HCT116 (cell line): ENCODE results near the gene SMG6. TPM values are rescaled to one million over a fixed set of nuclear protein-coding genes. Genes with fewer than 3 reads are reported as not detected.

Experiments
- ATAC-seq: fragments of 200-7000 bp; cut with Tn5 transposase; 2 replicates; pipeline ENCODE4 v1.9.1; 2020; ENCODE audit warnings: mild to moderate bottlenecking, moderate library complexity
- BruUV-seq: library from RNA; stranded (reverse); fragments of 400-500 nt; replicated peaks from 2 replicates; lab custom pipeline; 2021; lab: Mats Ljungman, UMichigan
- CTCF ChIA-PET: fragments of 300-600 bp; sonication (Branson Sonifier 250); formaldehyde crosslinking; loops from one replicate; lab custom pipeline; 2021; ENCODE audit warnings: antibody characterized with exemption; lab: Charles Lee
- POLR2A ChIA-PET: fragments of 300-600, 350-600 bp; sonication (Branson Sonifier 250); formaldehyde crosslinking; loops from one replicate; lab custom pipeline; 2021; ENCODE audit warnings: antibody characterized with exemption; lab: Charles Lee
- RAD21 ChIA-PET, 2 experiments: fragments of 300-600 bp; sonication (Branson Sonifier 250); formaldehyde crosslinking; loops; one replicate each; lab custom pipeline; 2023; ENCODE audit warnings: low total read pairs in 2 of 2; ENCODE audit not compliant: uncharacterized antibody in 2 of 2, unreplicated experiment in 2 of 2, low non-redundant PET in 1 of 2; lab: Charles Lee
- DNase-seq: peaks from one replicate; pipeline ENCODE4 v3.0.0-alpha.2; 2010; ENCODE audit warnings: low read depth, low spot score
- H2AFZ ChIP-seq: fragments of 200-600 bp; shearing (Covaris generic), sonication (generic); 2 replicates; pipeline ENCODE4 v1.6.1; 2017; ENCODE audit warnings: low read depth, mixed run types, mixed read lengths, antibody characterized with exemption, low read length; ENCODE audit not compliant: poor library complexity, severe bottlenecking
- H3K27ac ChIP-seq: 2 replicates; pipeline ENCODE4 v1.5.1; 2012; ENCODE audit warnings: low read depth, low read length
- H3K27me3 ChIP-seq: fragments of 200-600 bp; sonication (generic); 2 replicates; pipeline ENCODE4 v1.6.1; 2016; ENCODE audit warnings: mixed run types, low read length, mixed read lengths; ENCODE audit not compliant: insufficient read depth
- H3K36me3 ChIP-seq, 2 experiments: fragments of 200-500 bp in 1 of 2; fragments of 200-600 bp in 1 of 2; sonication (Bioruptor generic) in 1 of 2; sonication (generic) in 1 of 2; 2 replicates each; pipeline versions ENCODE4 v1.5.1 to v1.6.1; 2014 to 2016; ENCODE audit warnings: low read length in 2 of 2, inconsistent platforms in 1 of 2, mixed read lengths in 1 of 2, mixed run types in 1 of 2; ENCODE audit not compliant: insufficient read depth in 2 of 2, control insufficient read depth in 1 of 2
- H3K4me1 ChIP-seq, 2 experiments: fragments of 200-600 bp in 1 of 2; sonication (generic) in 1 of 2; 2 replicates each; pipeline versions ENCODE4 v1.5.1 to v1.6.1; 2012 to 2017; ENCODE audit warnings: low read length in 2 of 2, inconsistent platforms in 1 of 2, mild to moderate bottlenecking in 1 of 2, mixed read lengths in 1 of 2, mixed run types in 1 of 2, moderate library complexity in 1 of 2; ENCODE audit not compliant: insufficient read depth in 2 of 2, control insufficient read depth in 1 of 2
- H3K4me2 ChIP-seq: fragments of 200-600 bp; sonication (generic); 2 replicates; pipeline ENCODE4 v1.6.1; 2017; ENCODE audit warnings: mixed run types, low read length, mixed read lengths
- H3K4me3 ChIP-seq, 2 experiments: fragments of 200-600 bp in 1 of 2; sonication (generic) in 1 of 2; replicated peaks in 1 of 2; 2 replicates each; pipeline ENCODE4 v1.5.1; 2011 to 2016; ENCODE audit warnings: low read length in 2 of 2, control low read depth in 1 of 2, low read depth in 1 of 2, mild to moderate bottlenecking in 1 of 2, mixed read lengths in 1 of 2, mixed run types in 1 of 2
- H3K79me2 ChIP-seq: fragments of 200-600 bp; sonication (generic); 2 replicates; pipeline ENCODE4 v1.6.1; 2017; ENCODE audit warnings: mild to moderate bottlenecking, mixed run types, low read length, moderate library complexity, mixed read lengths; ENCODE audit not compliant: insufficient read depth
- H3K9ac ChIP-seq: fragments of 200-600 bp; sonication (generic); 2 replicates; pipeline ENCODE4 v1.6.1; 2016; ENCODE audit warnings: low read length, mixed read lengths
- H3K9me2 ChIP-seq: fragments of 200-600 bp; sonication (generic), shearing (Covaris generic); 2 replicates; pipeline ENCODE4 v1.6.1; 2017; ENCODE audit warnings: mixed run types, mild to moderate bottlenecking, moderate library complexity; ENCODE audit not compliant: insufficient read depth
- H3K9me3 ChIP-seq, 2 experiments: fragments of 200-500 bp in 1 of 2; fragments of 200-600 bp in 1 of 2; sonication (Bioruptor generic) in 1 of 2; sonication (generic) in 1 of 2; 2 replicates each; pipeline ENCODE4 v1.6.1; 2014 to 2017; ENCODE audit warnings: low read length in 2 of 2, mixed read lengths in 2 of 2, inconsistent platforms in 1 of 2, low read depth in 1 of 2, mild to moderate bottlenecking in 1 of 2, mixed run types in 1 of 2, moderate library complexity in 1 of 2; ENCODE audit not compliant: control insufficient read depth in 1 of 2, insufficient read depth in 1 of 2
- H4K20me1 ChIP-seq: fragments of 200-600 bp; sonication (generic), shearing (Covaris generic); 2 replicates; pipeline ENCODE4 v1.6.1; 2017; ENCODE audit warnings: mixed run types, mild to moderate bottlenecking, moderate library complexity; ENCODE audit not compliant: insufficient read depth
- CBX3 ChIP-seq: IDR thresholded peaks from 2 replicates; pipeline ENCODE4 v1.6.1; 2012; ENCODE audit warnings: low read depth
- CEBPB ChIP-seq: IDR thresholded peaks from 2 replicates; pipeline ENCODE4 v1.6.1; 2012; ENCODE audit warnings: low read depth
- ELF1 ChIP-seq: IDR thresholded peaks from 2 replicates; pipeline ENCODE4 v1.6.1; 2012; ENCODE audit warnings: low read depth, borderline replicate concordance
- EZH2 ChIP-seq: fragments of 200-600 bp; sonication (generic); IDR thresholded peaks from 2 replicates; pipeline ENCODE4 v1.6.1; 2017; ENCODE audit warnings: antibody characterized with exemption, mixed run types
- EZH2phosphoT487 ChIP-seq: fragments of 200-600 bp; IDR thresholded peaks from 2 replicates; pipeline ENCODE4 v1.6.1; 2018; ENCODE audit warnings: antibody characterized with exemption, borderline replicate concordance
- FOSL1 ChIP-seq: IDR thresholded peaks from 2 replicates; pipeline ENCODE4 v1.6.1; 2012; ENCODE audit warnings: low read depth
- JUND ChIP-seq: IDR thresholded peaks from 2 replicates; pipeline ENCODE4 v1.6.1; 2012
- POLR2A ChIP-seq: IDR thresholded peaks from 2 replicates; pipeline ENCODE4 v1.7.0; 2011; ENCODE audit warnings: borderline replicate concordance; ENCODE audit not compliant: insufficient read depth, insufficient read length; ENCODE audit errors: extremely low read depth
- POLR2AphosphoS5 ChIP-seq: IDR thresholded peaks from 2 replicates; pipeline ENCODE4 v1.6.1; 2011; ENCODE audit warnings: mild to moderate bottlenecking, low read depth, low read length, moderate library complexity
- RAD21 ChIP-seq: IDR thresholded peaks from 2 replicates; pipeline ENCODE4 v1.6.1; 2012; ENCODE audit warnings: low read depth, mild to moderate bottlenecking
- SIN3A ChIP-seq: IDR thresholded peaks from 2 replicates; pipeline ENCODE4 v1.6.1; 2012; ENCODE audit warnings: low read depth
- SP1 ChIP-seq: IDR thresholded peaks from 2 replicates; pipeline ENCODE4 v1.6.1; 2012; ENCODE audit warnings: low read depth
- SRF ChIP-seq: IDR thresholded peaks from 2 replicates; pipeline ENCODE4 v1.6.1; 2012; ENCODE audit warnings: low read depth
- ZNF274 ChIP-seq: fragments of 200-500 bp; sonication (Bioruptor generic); IDR thresholded peaks from 2 replicates; pipeline ENCODE4 v1.6.1; 2014; ENCODE audit warnings: mild to moderate bottlenecking, low read depth, low read length, inconsistent platforms
- intact Hi-C: fragments of 100-400 bp; cut with micrococcal nuclease; formaldehyde crosslinking; loops from 2 replicates; pipeline ENCODE4 v1.10.0; 2022
- total RNA-seq: library from RNA; stranded (reverse); gene quantifications from one replicate; pipeline ENCODE4 v1.2.1, GENCODE V29; 2021; ENCODE audit not compliant: unreplicated experiment
- TF ChIP-seq, protein P1 (sequence below): IDR thresholded peaks from 2 replicates; pipeline ENCODE4 v1.6.1; 2012
- TF ChIP-seq, protein P2 (sequence below): IDR thresholded peaks from 2 replicates; pipeline ENCODE4 v1.6.1; 2012
- TF ChIP-seq, protein P3 (sequence below): IDR thresholded peaks from 2 replicates; pipeline ENCODE4 v1.6.1; 2011; ENCODE audit warnings: mild to moderate bottlenecking, low read length, moderate library complexity; ENCODE audit not compliant: insufficient replicate concordance; ENCODE audit errors: extremely low read depth
- TF ChIP-seq, protein P4 (sequence below): IDR thresholded peaks from 2 replicates; pipeline ENCODE4 v1.6.1; 2012; ENCODE audit warnings: low read depth

Gene SMG6
- total RNA-seq, 1 experiment from 2014 or later, result 23.1 TPM

DNA sequence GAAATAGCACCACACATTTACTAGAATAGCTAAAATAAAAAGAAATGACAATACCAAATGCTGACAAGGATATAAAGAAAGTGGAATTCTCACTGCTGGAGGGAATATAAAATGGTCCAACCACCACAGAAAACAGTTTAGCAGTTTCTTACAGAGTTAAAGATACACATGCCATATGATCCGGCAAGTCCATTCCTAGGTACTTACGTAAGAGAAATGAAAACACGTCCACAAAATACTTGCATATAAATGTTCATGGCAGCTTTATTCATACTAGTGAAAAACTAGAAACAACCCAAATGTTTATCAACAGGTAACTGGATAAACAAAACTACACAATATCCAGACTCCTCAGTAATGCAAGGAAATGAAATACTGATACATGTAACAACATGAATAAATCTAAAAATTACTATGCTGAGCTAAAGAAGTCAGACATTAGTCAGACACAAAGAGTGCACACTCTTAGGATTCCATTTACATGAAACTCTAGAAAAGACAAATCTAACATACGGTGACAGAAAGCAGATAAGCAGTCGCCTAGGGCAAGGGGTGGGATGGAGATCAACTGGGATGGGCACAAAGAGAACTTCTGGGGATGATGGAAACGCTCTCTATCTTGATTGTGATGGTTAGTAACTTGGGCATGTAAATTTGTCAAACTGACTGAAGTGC is 76.4 kb downstream of the SMG6 start:
- H3K9ac ChIP-seq, result no peak overlapping the region
- H3K4me1 ChIP-seq, result no peaks in the 10 kb centered on the region
- H3K79me2 ChIP-seq, result no peaks in the 10 kb centered on the region
- DNase-seq, result no peak
- ChIA-PET POLR2A (interaction anchor here (0.6 kb wide), 1 partner anchor 193 kb away, joined by 4 read pairs; no protein-coding TSS in a partner anchor), RAD21 (no interaction called here), CTCF (interaction anchor here (0.9 kb wide), 1 partner anchor 169 kb away, joined by 4 read pairs; no protein-coding TSS in a partner anchor)
- no peak for ATAC-seq
- no peak overlapping the region for H3K4me2 ChIP-seq
- no peak overlapping the region for H3K4me3 ChIP-seq
- no peaks in the 10 kb centered on the region for H3K9me2 ChIP-seq
- no peaks in the 10 kb centered on the region for H4K20me1 ChIP-seq
- no peaks in the 10 kb centered on the region for H3K36me3 ChIP-seq
- no peak overlapping the region for H3K27ac ChIP-seq
- H3K27me3 ChIP-seq, result no peaks in the 10 kb centered on the region
- intact Hi-C loops, result no loop called here
- TF ChIP-seq ELF1 (no peak), FOSL1 (no peak), EZH2phosphoT487 (no peak), CBX3 (no peak), SIN3A (no peak), CEBPB (no peak), SRF (no peak), POLR2A (no peak), ZNF274 (no peak), POLR2AphosphoS5 (no peak), SP1 (no peak), EZH2 (no peak), JUND (no peak), RAD21 (no peak)
- TF ChIP-seq, protein P1, sequence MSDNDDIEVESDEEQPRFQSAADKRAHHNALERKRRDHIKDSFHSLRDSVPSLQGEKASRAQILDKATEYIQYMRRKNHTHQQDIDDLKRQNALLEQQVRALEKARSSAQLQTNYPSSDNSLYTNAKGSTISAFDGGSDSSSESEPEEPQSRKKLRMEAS, result no peak
- TF ChIP-seq, protein P2, sequence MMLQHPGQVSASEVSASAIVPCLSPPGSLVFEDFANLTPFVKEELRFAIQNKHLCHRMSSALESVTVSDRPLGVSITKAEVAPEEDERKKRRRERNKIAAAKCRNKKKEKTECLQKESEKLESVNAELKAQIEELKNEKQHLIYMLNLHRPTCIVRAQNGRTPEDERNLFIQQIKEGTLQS, result no peak
- TF ChIP-seq, protein P3, sequence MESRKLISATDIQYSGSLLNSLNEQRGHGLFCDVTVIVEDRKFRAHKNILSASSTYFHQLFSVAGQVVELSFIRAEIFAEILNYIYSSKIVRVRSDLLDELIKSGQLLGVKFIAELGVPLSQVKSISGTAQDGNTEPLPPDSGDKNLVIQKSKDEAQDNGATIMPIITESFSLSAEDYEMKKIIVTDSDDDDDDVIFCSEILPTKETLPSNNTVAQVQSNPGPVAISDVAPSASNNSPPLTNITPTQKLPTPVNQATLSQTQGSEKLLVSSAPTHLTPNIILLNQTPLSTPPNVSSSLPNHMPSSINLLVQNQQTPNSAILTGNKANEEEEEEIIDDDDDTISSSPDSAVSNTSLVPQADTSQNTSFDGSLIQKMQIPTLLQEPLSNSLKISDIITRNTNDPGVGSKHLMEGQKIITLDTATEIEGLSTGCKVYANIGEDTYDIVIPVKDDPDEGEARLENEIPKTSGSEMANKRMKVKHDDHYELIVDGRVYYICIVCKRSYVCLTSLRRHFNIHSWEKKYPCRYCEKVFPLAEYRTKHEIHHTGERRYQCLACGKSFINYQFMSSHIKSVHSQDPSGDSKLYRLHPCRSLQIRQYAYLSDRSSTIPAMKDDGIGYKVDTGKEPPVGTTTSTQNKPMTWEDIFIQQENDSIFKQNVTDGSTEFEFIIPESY, result no peak
- TF ChIP-seq, protein P4, sequence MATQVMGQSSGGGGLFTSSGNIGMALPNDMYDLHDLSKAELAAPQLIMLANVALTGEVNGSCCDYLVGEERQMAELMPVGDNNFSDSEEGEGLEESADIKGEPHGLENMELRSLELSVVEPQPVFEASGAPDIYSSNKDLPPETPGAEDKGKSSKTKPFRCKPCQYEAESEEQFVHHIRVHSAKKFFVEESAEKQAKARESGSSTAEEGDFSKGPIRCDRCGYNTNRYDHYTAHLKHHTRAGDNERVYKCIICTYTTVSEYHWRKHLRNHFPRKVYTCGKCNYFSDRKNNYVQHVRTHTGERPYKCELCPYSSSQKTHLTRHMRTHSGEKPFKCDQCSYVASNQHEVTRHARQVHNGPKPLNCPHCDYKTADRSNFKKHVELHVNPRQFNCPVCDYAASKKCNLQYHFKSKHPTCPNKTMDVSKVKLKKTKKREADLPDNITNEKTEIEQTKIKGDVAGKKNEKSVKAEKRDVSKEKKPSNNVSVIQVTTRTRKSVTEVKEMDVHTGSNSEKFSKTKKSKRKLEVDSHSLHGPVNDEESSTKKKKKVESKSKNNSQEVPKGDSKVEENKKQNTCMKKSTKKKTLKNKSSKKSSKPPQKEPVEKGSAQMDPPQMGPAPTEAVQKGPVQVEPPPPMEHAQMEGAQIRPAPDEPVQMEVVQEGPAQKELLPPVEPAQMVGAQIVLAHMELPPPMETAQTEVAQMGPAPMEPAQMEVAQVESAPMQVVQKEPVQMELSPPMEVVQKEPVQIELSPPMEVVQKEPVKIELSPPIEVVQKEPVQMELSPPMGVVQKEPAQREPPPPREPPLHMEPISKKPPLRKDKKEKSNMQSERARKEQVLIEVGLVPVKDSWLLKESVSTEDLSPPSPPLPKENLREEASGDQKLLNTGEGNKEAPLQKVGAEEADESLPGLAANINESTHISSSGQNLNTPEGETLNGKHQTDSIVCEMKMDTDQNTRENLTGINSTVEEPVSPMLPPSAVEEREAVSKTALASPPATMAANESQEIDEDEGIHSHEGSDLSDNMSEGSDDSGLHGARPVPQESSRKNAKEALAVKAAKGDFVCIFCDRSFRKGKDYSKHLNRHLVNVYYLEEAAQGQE, result no peak
- no TSS peak for BruUV-seq
- no peak overlapping the region for H2AFZ ChIP-seq
- no peaks in the 10 kb centered on the region for H3K9me3 ChIP-seq
